ENCODE results near the gene BRF1. TPM values are rescaled to one million over a fixed set of nuclear protein-coding genes. Genes with fewer than 3 reads are reported as not detected.

The BRF1 gene
- total RNA-seq, 1 donor from 2014 or later, result 44.0 TPM

- peaks cover 18% of the 10 kb centered on the region for H3K36me3 Mint-ChIP-seq (ENCODE audit: low read depth)
- no peaks in the 10 kb centered on the region for H3K27me3 Mint-ChIP-seq (ENCODE audit: low read depth)
- intact Hi-C loops (cut with micrococcal nuclease), result no loop called here
- no peak for DNase-seq (ENCODE audit: low spot score)
- H3K4me1 Mint-ChIP-seq (ENCODE audit: low read depth), result no peaks in the 10 kb centered on the region
- no peak overlapping the region for H3K4me3 Mint-ChIP-seq (ENCODE audit: low read depth)
- H3K27ac Mint-ChIP-seq, result no peak overlapping the region
- H3K9me3 Mint-ChIP-seq, result no peaks in the 10 kb centered on the region
Measured at GRCh38 chr14:105227346-105227745, 73.5 kb downstream of the BRF1 start.

GRCh38 chr14:105226198-105226597 is 74.6 kb downstream of the BRF1 start:
- Mint-ChIP-seq H3K4me3 (ENCODE audit: low read depth) (no peak overlapping the region), H3K36me3 (ENCODE audit: low read depth) (peaks cover 24% of the 10 kb centered on the region), H3K27ac (no peak overlapping the region), H3K9me3 (no peaks in the 10 kb centered on the region), H3K27me3 (ENCODE audit: low read depth) (no peaks in the 10 kb centered on the region), H3K4me1 (ENCODE audit: low read depth) (no peaks in the 10 kb centered on the region)
- DNase-seq (ENCODE audit: low spot score), result no peak
- intact Hi-C loops (cut with micrococcal nuclease), result no loop called here

GRCh38 chr14:105224845-105225570 is 75.8 kb downstream of the BRF1 start:
- H3K27ac Mint-ChIP-seq, result no peak overlapping the region
- no peaks in the 10 kb centered on the region for H3K9me3 Mint-ChIP-seq
- H3K4me1 Mint-ChIP-seq (ENCODE audit: low read depth), result no peaks in the 10 kb centered on the region
- no peaks in the 10 kb centered on the region for H3K27me3 Mint-ChIP-seq (ENCODE audit: low read depth)
- intact Hi-C loops (cut with micrococcal nuclease), result no loop called here
- DNase-seq (ENCODE audit: low spot score), result no peak
- H3K36me3 Mint-ChIP-seq (ENCODE audit: low read depth), result peaks cover 28% of the 10 kb centered on the region
- no peak overlapping the region for H3K4me3 Mint-ChIP-seq (ENCODE audit: low read depth)

GRCh38 chr14:105223770-105224544 is 76.8 kb downstream of the BRF1 start:
- Mint-ChIP-seq H3K36me3 (ENCODE audit: low read depth) (peaks cover 32% of the 10 kb centered on the region), H3K4me3 (ENCODE audit: low read depth) (no peak overlapping the region), H3K4me1 (ENCODE audit: low read depth) (no peaks in the 10 kb centered on the region), H3K27ac (no peak overlapping the region), H3K9me3 (no peaks in the 10 kb centered on the region), H3K27me3 (ENCODE audit: low read depth) (no peaks in the 10 kb centered on the region)
- DNase-seq (ENCODE audit: low spot score), result no peak
- intact Hi-C loops (cut with micrococcal nuclease), result no loop called here

DNA sequence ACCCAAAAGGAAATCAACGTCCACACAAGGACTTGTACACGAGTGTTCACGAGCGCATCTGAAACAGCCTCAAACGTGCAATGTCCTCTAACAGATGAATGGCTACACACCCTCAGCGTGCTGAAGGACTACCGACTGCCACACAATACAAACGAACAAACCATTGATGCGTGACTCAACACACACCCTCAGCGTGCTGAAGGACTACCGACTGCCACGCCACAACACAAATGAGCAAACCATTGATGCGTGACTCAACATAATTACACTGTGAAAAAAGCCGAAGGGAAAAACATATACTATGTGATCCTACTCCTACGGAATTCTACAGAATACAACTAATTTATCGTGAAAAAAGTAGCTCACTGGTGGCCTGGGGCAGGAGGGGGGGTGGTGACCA is 77.5 kb downstream of the BRF1 start:
- Mint-ChIP-seq H3K27me3 (ENCODE audit: low read depth) (no peaks in the 10 kb centered on the region), H3K36me3 (ENCODE audit: low read depth) (peaks cover 37% of the 10 kb centered on the region), H3K4me1 (ENCODE audit: low read depth) (no peaks in the 10 kb centered on the region), H3K27ac (no peak overlapping the region), H3K9me3 (no peaks in the 10 kb centered on the region), H3K4me3 (ENCODE audit: low read depth) (no peak overlapping the region)
- DNase-seq (ENCODE audit: low spot score), result no peak
- intact Hi-C loops (cut with micrococcal nuclease), result no loop called here

GRCh38 chr14:105221598-105222178 is 79.1 kb downstream of the BRF1 start:
- Mint-ChIP-seq H3K27ac (no peak overlapping the region), H3K36me3 (ENCODE audit: low read depth) (peaks cover 34% of the 10 kb centered on the region), H3K9me3 (no peaks in the 10 kb centered on the region), H3K4me1 (ENCODE audit: low read depth) (no peaks in the 10 kb centered on the region), H3K4me3 (ENCODE audit: low read depth) (no peak overlapping the region), H3K27me3 (ENCODE audit: low read depth) (no peaks in the 10 kb centered on the region)
- intact Hi-C loops (cut with micrococcal nuclease), result no loop called here
- DNase-seq (ENCODE audit: low spot score), result no peak

GRCh38 chr14:105220699-105221597 is 79.9 kb downstream of the BRF1 start:
- H3K27me3 Mint-ChIP-seq (ENCODE audit: low read depth), result no peaks in the 10 kb centered on the region

DNA sequence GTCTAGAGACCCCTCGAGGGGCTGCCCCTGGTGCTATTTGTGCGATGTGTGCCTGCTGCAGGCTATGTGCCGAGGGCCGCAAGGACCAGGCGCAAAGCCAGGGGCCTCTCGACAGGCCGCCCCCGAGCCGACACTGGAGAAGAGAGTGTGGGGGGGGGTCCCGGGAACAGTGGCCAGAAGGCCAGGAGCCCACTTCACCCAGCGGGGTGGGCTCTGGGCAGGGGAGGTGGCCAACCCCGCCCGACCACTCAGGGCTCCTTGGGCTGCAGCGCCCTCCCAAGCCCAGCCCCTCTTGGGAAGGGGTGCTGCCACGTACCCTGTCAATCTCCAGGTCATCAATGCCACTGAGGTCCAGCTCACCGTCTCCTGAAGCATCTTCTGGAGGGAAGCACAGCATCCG is 81.0 kb downstream of the BRF1 start:
- Mint-ChIP-seq H3K27ac (no peak overlapping the region), H3K9me3 (no peaks in the 10 kb centered on the region), H3K36me3 (ENCODE audit: low read depth) (peaks cover 33% of the 10 kb centered on the region), H3K4me3 (ENCODE audit: low read depth) (no peak overlapping the region), H3K4me1 (ENCODE audit: low read depth) (no peaks in the 10 kb centered on the region), H3K27me3 (ENCODE audit: low read depth) (no peaks in the 10 kb centered on the region)
- DNase-seq (ENCODE audit: low spot score), result no peak
- intact Hi-C loops (cut with micrococcal nuclease), result no loop called here

More at GRCh38 chr14:105220699-105221597, 79.9 kb downstream of the BRF1 start:
- no peaks in the 10 kb centered on the region for H3K9me3 Mint-ChIP-seq
- peaks cover 33% of the 10 kb centered on the region for H3K36me3 Mint-ChIP-seq (ENCODE audit: low read depth)
- H3K27ac Mint-ChIP-seq, result no peak overlapping the region
- intact Hi-C loops (cut with micrococcal nuclease), result no loop called here
- no peaks in the 10 kb centered on the region for H3K4me1 Mint-ChIP-seq (ENCODE audit: low read depth)
- no peak overlapping the region for H3K4me3 Mint-ChIP-seq (ENCODE audit: low read depth)
- DNase-seq (ENCODE audit: low spot score), result no peak

GRCh38 chr14:105219043-105219612 is 81.7 kb downstream of the BRF1 start:
- no peak overlapping the region for H3K27ac Mint-ChIP-seq
- H3K9me3 Mint-ChIP-seq, result no peaks in the 10 kb centered on the region
- intact Hi-C loops (cut with micrococcal nuclease), result no loop called here

DNA sequence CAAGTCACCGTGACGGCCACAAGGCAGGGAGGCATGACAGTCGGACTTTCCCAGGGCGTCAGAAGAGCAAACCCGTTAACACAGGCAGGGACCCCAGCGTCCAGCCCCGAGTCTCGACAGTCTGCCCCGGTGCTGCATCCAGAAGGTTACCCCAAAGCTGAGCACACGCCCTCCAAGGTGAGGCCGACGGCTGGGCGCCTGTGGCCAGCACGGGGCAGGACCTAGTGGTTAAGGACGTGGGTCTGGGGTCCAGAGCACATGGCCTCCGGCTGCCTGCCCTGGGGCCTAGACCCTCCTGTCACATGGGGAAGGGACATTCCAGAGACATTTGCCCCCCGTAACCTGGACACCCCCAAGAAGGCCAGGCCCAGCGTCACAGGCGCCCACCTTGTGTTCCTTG is 82.2 kb downstream of the BRF1 start:
- intact Hi-C loops (cut with micrococcal nuclease), result no loop called here
- Mint-ChIP-seq H3K4me1 (ENCODE audit: low read depth) (no peaks in the 10 kb centered on the region), H3K36me3 (ENCODE audit: low read depth) (peaks cover 33% of the 10 kb centered on the region), H3K27me3 (ENCODE audit: low read depth) (no peaks in the 10 kb centered on the region), H3K4me3 (ENCODE audit: low read depth) (no peak overlapping the region), H3K9me3 (no peaks in the 10 kb centered on the region), H3K27ac (no peak overlapping the region)
- DNase-seq (ENCODE audit: low spot score), result no peak

More at GRCh38 chr14:105219043-105219612, 81.7 kb downstream of the BRF1 start:
- Mint-ChIP-seq H3K36me3 (ENCODE audit: low read depth) (peaks cover 33% of the 10 kb centered on the region), H3K4me3 (ENCODE audit: low read depth) (no peak overlapping the region), H3K27me3 (ENCODE audit: low read depth) (no peaks in the 10 kb centered on the region), H3K4me1 (ENCODE audit: low read depth) (no peaks in the 10 kb centered on the region)
- DNase-seq (ENCODE audit: low spot score), result no peak

DNA sequence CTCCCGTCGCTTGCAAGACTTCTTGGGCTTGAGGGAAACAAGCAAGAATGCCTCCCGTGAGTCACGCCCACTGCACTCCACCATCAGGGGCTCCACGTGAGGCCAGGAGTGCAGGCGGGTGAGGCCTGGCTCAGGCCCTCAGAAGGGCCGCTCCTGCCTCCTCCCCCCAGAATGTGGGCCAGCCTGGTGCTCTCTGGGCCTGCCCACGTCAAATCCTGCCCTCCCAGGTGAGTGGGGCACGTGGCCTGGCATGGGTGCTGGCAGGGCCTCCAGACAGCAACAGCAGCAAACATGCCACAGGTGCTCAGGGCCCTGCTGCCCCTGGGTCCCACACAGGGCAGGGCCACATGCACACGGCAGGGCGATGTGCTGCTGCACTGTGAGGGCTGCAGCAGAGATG is 83.0 kb downstream of the BRF1 start:
- Mint-ChIP-seq H3K4me3 (ENCODE audit: low read depth) (no peak overlapping the region), H3K36me3 (ENCODE audit: low read depth) (peaks cover 26% of the 10 kb centered on the region), H3K27ac (no peak overlapping the region), H3K4me1 (ENCODE audit: low read depth) (no peaks in the 10 kb centered on the region), H3K27me3 (ENCODE audit: low read depth) (no peaks in the 10 kb centered on the region), H3K9me3 (no peaks in the 10 kb centered on the region)
- DNase-seq (ENCODE audit: low spot score), result no peak
- intact Hi-C loops (cut with micrococcal nuclease), result no loop called here

DNA sequence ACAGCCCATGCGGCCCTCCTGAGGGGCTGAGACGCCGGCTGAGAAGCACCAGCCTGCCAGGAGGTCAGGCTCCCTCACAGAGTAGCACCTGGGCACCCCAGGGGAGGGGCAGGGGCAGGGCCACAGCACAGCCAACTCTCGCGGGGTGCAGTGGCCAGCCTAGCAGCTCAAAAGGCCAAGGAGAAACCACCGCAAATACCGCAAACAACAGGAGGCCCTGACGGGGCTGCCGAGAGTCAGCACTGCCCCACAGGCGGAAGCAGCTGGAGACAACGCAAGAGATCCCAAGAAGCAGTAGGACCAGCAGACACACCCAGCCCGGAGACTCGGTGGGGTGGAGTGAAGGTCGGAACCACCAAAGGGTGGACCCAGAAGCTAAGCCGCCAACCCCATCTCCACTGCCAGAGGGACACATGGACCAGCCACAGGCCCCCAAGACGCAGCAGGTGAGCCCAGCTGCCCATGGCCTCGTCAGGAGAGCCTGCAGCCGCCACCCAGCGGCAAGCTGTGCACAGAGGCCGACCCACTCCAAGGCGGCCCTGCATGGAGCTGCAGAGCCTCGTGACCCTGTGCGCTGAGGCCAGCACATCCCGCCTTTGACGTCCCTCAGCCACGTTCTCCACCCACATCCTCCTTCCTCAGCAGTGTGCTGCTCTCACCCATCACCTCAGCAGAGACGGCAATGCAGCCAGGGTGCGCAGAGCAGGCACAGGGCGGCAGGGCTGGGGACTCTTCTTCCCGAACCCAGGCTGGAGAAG is 84.1 kb downstream of the BRF1 start:
- intact Hi-C loops (cut with micrococcal nuclease), result no loop called here
- Mint-ChIP-seq H3K4me3 (ENCODE audit: low read depth) (no peak overlapping the region), H3K9me3 (no peaks in the 10 kb centered on the region), H3K36me3 (ENCODE audit: low read depth) (peaks cover 19% of the 10 kb centered on the region), H3K27ac (no peak overlapping the region), H3K27me3 (ENCODE audit: low read depth) (no peaks in the 10 kb centered on the region), H3K4me1 (ENCODE audit: low read depth) (no peaks in the 10 kb centered on the region)
- no peak for DNase-seq (ENCODE audit: low spot score)

Data from activated T-helper 2 cell treated with anti-CD3 and anti-CD28 coated beads, Interferon-gamma antibody, Interleukin-2, Interleukin-4, amounts not matched to agents 10 μg/mL and 5 μg/mL and 100 μg/mL, durations not matched to agents 14 hours and 24 hours and 36 hours (primary cell).